T-cell (primary cell): ENCODE measurements around the gene LRCOL1. TPM values are rescaled to one million over a fixed set of nuclear protein-coding genes. Genes with fewer than 3 reads are reported as not detected.

Experiments used
- ATAC-seq, 4 experiments: fragments of 200-7000 bp in 3 of 4; fragments of 150-1000 bp in 1 of 4; cut with Tn5 transposase; replicated peaks in 1 of 4; 1 replicate in 3 of 4; 2 replicates in 1 of 4; pipeline ENCODE4 v1.10.0; 2021; ENCODE audit warnings: moderate library complexity in 3 of 4, mild to moderate bottlenecking in 2 of 4, moderate number of reproducible peaks in 1 of 4
- CTCF ChIA-PET, 2 donors: fragments of 300-600 bp; sonication (Branson Sonifier 250); formaldehyde crosslinking; loops; one replicate each; lab custom pipeline; 2022; ENCODE audit warnings: antibody characterized with exemption in 2 of 2; lab: Charles Lee
- POLR2A ChIA-PET, 2 donors: fragments of 300-600 bp; sonication (Branson Sonifier 250); formaldehyde crosslinking; loops; one replicate each; lab custom pipeline; 2022; ENCODE audit warnings: antibody characterized with exemption in 2 of 2; lab: Charles Lee
- DNase-seq, 35 experiments: peaks; one replicate each; pipeline versions ENCODE4 v3.0.0 to v3.0.0-alpha.2; 2013 to 2023
- H3K27ac ChIP-seq: one replicate; pipeline ENCODE4 v1.5.1; 2013; ENCODE audit warnings: low read length
- H3K27me3 ChIP-seq, 2 experiments: replicated peaks in 1 of 2; 1 replicate in 1 of 2; 2 replicates in 1 of 2; pipeline versions ENCODE4 v1.6.1 to v1.7.0; 2013; ENCODE audit warnings: low read length in 1 of 2, mixed read lengths in 1 of 2; ENCODE audit not compliant: control insufficient read depth in 2 of 2, insufficient read depth in 2 of 2; ENCODE audit errors: extremely low read depth in 1 of 2
- H3K36me3 ChIP-seq, 2 donors: 1 replicate in 1 of 2; 2 replicates in 1 of 2; pipeline versions ENCODE4 v1.6.1 to v1.7.0; 2013; ENCODE audit warnings: low read length in 1 of 2; ENCODE audit not compliant: control insufficient read depth in 2 of 2, insufficient read depth in 1 of 2; ENCODE audit errors: extremely low read depth in 1 of 2
- H3K4me1 ChIP-seq, 2 experiments: 1 replicate in 1 of 2; 2 replicates in 1 of 2; pipeline versions ENCODE4 v1.6.1 to v1.7.0; 2013; ENCODE audit warnings: low read length in 2 of 2, mixed read lengths in 1 of 2; ENCODE audit not compliant: insufficient read depth in 2 of 2, control insufficient read depth in 1 of 2; ENCODE audit errors: extremely low read depth in 1 of 2
- H3K4me3 ChIP-seq, 2 donors: 1 replicate in 1 of 2; 2 replicates in 1 of 2; pipeline versions ENCODE4 v1.5.1 to v1.7.0; 2013; ENCODE audit warnings: mild to moderate bottlenecking in 2 of 2, low read length in 1 of 2, moderate library complexity in 1 of 2; ENCODE audit not compliant: control insufficient read depth in 1 of 2; ENCODE audit errors: extremely low read depth in 1 of 2
- H3K9me3 ChIP-seq: 2 replicates; pipeline ENCODE4 v1.7.0; 2013
- H3K27ac Mint-ChIP-seq, 2 donors: one replicate each; pipeline ENCODE4 v1.8.0; 2020 to 2021; ENCODE audit warnings: mild to moderate bottlenecking in 2 of 2, mixed read lengths in 2 of 2
- H3K27me3 Mint-ChIP-seq, 2 donors: one replicate each; pipeline ENCODE4 v1.8.0; 2021 to 2022; ENCODE audit warnings: mixed read lengths in 2 of 2
- H3K36me3 Mint-ChIP-seq: one replicate; pipeline ENCODE4 v1.8.0; 2021; ENCODE audit warnings: mixed read lengths
- H3K4me1 Mint-ChIP-seq, 3 donors: one replicate each; pipeline ENCODE4 v1.8.0; 2020 to 2022; ENCODE audit warnings: mixed read lengths in 3 of 3, mild to moderate bottlenecking in 1 of 3
- H3K4me3 Mint-ChIP-seq, 3 donors: one replicate each; pipeline ENCODE4 v1.8.0; 2020 to 2022; ENCODE audit warnings: mild to moderate bottlenecking in 3 of 3, mixed read lengths in 3 of 3, moderate library complexity in 3 of 3
- H3K9me3 Mint-ChIP-seq, 3 donors: one replicate each; pipeline ENCODE4 v1.8.0; 2020 to 2022; ENCODE audit warnings: mixed read lengths in 3 of 3
- WGBS: methylation state at CpG from one replicate; pipeline ENCODE4 v1.1.5; 2013; ENCODE audit warnings: missing lambda C conversion rate; ENCODE audit not compliant: insufficient coverage; 5-methylcytosine and 5-hydroxymethylcytosine counted together
- total RNA-seq, 35 experiments: library from RNA in 6 of 35; stranded (reverse) in 6 of 35; fragments of 120-200 nt in 1 of 35; gene quantifications; one replicate each; pipeline versions ENCODE4 v1.2.1 to v1.2.4 and lab custom pipeline; 2013 to 2026

LRCOL1 gene
- total RNA-seq, 5 donors from 2014 or later (not counting 1 experiment from before 2014, with no cell fraction given): not detected

DNA sequence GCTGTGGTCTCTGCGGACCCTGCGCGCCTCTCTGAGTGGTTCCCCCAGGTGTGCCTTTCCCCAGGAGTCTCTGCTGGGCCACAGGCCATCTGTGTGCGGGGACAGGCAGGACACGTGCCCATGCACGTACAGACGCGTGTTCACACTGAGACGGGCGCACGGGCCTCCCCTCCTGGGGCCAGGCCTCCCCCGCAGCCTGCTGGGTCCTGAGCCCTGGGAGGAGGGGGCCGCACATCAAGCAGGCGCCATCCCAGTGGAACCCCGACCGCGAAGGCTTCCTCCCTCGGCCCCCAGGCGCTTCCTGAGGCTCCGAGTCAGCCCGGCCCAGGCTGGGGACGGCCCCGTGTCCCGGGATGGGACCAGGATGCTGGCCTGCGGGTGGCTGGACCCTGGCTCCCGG lies 39.7 kb downstream of the LRCOL1 start:
- Mint-ChIP-seq H3K27me3 (no peaks in the 10 kb centered on the region), H3K4me3 (no peak overlapping the region), H3K27ac (no peak overlapping the region), H3K4me1 (no peaks in the 10 kb centered on the region), H3K36me3 (peaks cover 3% of the 10 kb centered on the region), H3K9me3 (no peaks in the 10 kb centered on the region)
- CTCF ChIA-PET: no interaction called here
- ATAC-seq: no peak
- no peak for DNase-seq
- H3K4me1 ChIP-seq: no peaks in the 10 kb centered on the region
- no peak overlapping the region for H3K27ac ChIP-seq
- 97% methylated on average over 26 of the region's 26 CpGs for WGBS
- H3K9me3 ChIP-seq: no peaks in the 10 kb centered on the region
- peaks cover 22 to 24% of the 10 kb centered on the region in 2 donors for H3K36me3 ChIP-seq
- POLR2A ChIA-PET: no interaction called here
- H3K27me3 ChIP-seq: no peaks in the 10 kb centered on the region
- H3K4me3 ChIP-seq: no peak overlapping the region

DNA sequence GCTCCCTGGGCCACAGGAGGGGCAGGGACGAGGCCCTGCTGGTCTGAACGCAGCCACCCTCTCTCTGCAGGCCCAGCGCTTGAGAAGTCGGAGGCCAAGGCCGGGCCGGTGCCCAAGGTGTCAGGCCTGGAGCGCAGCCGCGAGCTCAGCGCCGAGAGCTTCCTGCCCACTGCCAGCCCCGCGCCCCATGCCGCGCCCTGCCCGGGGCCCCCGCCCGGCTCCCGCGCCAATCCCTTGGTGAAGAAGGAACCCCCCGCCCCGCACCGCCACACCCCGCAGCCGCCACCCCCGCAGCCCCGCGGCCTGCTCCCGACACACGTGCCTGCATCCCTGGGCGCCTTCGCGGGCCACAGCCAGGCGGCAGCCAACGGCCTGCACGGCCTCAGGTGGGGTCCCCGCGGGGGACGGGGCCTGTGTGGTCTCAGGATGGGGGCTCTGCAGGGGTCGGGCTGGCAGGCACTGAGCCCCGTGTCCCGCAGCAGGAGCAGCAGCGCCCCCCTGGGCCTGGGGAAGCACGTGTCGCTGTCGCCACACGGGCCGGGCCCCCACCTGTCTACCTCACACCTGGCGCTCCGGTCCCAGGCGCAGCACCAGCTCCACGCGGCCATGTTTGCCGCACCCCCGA lies 40.4 kb downstream of the LRCOL1 start:
- no peak for DNase-seq
- Mint-ChIP-seq H3K4me3 (no peak overlapping the region), H3K4me1 (no peaks in the 10 kb centered on the region), H3K36me3 (peaks cover 8% of the 10 kb centered on the region), H3K27me3 (no peaks in the 10 kb centered on the region), H3K9me3 (no peaks in the 10 kb centered on the region), H3K27ac (no peak overlapping the region)
- POLR2A ChIA-PET: no interaction called here
- WGBS: 97% methylated on average over 36 of the region's 55 CpGs
- Histone ChIP-seq H3K27ac (no peak overlapping the region), H3K9me3 (no peaks in the 10 kb centered on the region), H3K27me3 (no peaks in the 10 kb centered on the region), H3K36me3 (peaks cover 22 to 26% of the 10 kb centered on the region in 2 donors), H3K4me3 (no peak overlapping the region), H3K4me1 (no peaks in the 10 kb centered on the region)
- no peak for ATAC-seq
- CTCF ChIA-PET: no interaction called here

DNA sequence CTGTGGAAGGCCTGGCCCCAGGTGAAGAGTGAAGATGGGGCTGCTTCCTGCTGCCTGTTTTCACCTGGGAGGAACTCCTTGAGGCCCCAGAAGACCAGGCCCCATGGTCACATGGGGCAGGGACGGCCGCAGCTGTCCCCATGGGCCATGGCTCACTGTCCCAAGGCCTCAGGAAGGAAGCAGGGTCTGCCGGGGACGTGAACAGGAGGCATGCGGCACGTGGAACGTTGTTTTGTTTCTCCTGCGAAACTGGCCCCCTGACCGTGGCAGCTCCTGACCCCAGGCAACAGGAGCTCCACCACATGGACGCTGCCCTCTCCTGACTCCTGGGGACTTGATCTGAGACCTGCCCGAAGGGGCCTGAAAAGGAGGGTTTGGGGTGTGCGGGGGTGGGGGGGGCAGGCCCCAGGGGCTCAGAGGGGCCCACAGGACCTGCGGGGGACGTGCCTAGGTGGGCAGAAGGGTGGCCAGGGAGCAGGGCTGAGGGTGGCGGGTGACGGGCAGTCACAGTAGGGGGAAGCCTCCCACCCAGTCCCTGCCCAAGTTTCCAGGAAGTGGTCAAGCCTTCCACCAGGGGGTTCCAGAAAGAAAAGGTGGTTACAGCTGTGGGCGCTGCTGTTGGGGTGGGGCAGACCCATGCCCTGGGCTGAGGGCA lies 41.4 kb downstream of the LRCOL1 start:
- Mint-ChIP-seq H3K36me3 (peaks cover 9% of the 10 kb centered on the region), H3K27me3 (no peaks in the 10 kb centered on the region), H3K4me3 (no peak overlapping the region), H3K4me1 (no peaks in the 10 kb centered on the region), H3K9me3 (no peaks in the 10 kb centered on the region), H3K27ac (no peak overlapping the region)
- H3K27ac ChIP-seq: no peak overlapping the region
- WGBS: 87% methylated on average over 9 of the region's 17 CpGs
- no peaks in the 10 kb centered on the region for H3K9me3 ChIP-seq
- no peaks in the 10 kb centered on the region for H3K27me3 ChIP-seq
- ChIA-PET POLR2A (no interaction called here), CTCF (no interaction called here)
- DNase-seq (no peak), ATAC-seq (no peak)
- H3K4me1 ChIP-seq: no peaks in the 10 kb centered on the region
- H3K4me3 ChIP-seq: no peak overlapping the region
- H3K36me3 ChIP-seq: peaks cover 17 to 21% of the 10 kb centered on the region in 2 donors

DNA sequence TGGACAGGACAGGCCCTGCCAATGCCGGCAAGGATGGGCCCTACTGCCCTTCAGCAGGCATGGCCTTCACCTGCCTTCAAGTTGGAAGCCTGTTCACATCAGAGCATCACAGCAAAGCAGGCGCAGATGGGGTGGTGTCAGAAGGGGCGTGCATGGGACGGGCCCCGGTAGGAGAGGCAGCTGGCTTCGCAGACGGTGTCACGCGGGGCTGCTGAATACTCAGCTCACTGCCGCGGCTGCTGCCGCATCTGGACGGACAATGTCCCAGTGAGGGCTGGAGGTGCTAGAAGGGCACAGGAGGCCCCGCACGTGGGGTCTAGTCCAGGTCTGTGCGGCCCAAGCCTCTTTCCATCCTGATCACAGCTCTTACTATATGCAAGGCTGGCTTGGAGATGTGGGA lies 42.1 kb downstream of the LRCOL1 start:
- Histone ChIP-seq H3K27ac (no peak overlapping the region), H3K9me3 (no peaks in the 10 kb centered on the region), H3K4me3 (no peak overlapping the region), H3K27me3 (no peaks in the 10 kb centered on the region), H3K36me3 (peaks cover 13 to 18% of the 10 kb centered on the region in 2 donors), H3K4me1 (no peaks in the 10 kb centered on the region)
- Mint-ChIP-seq H3K36me3 (peaks cover 12% of the 10 kb centered on the region), H3K27me3 (no peaks in the 10 kb centered on the region), H3K4me3 (no peak overlapping the region), H3K9me3 (no peaks in the 10 kb centered on the region), H3K27ac (no peak overlapping the region), H3K4me1 (peaks cover 0 to 2% (median 0%) of the 10 kb centered on the region in 3 donors)
- WGBS: 95% methylated on average over 12 of the region's 16 CpGs
- POLR2A ChIA-PET: no interaction called here
- CTCF ChIA-PET: interaction anchor here in 1 of 2 donors (0.6 kb wide), 1 partner anchor 31 kb away, joined by 3 read pairs; no protein-coding TSS in a partner anchor
- ATAC-seq (peak in 1 of 4 experiments; percentile 10), DNase-seq (no peak)

DNA sequence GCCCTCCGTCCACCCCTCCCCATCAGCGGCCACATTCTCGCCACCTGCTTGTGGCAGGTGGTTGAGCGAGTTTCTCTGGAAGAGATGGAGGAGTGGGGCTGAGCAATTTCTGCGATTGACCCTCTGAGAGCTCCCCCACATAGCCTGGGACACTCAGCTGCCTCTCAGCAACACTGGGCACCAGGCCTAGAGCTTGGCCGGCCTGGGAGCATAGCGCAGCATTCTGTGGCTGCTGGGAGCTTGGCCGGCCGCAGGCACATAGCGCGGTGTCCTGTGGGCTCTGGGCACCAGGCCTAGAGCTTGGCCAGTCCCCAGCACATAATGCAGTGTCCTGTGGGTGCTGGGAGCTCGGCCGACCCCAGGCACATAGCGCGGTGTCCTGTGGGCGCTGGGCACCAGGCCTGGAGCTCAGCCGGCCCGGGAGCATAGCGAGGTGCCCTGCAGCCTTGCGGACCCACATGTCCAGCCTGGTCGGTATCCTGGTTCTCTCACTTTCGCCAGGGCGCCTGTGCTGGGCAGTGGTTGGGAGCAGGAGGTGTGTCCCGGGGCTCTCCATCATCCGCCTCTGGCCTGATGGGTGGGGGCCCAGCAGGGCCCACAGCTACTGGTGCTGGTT lies 43.8 kb downstream of the LRCOL1 start:
- CTCF ChIA-PET: no interaction called here
- ATAC-seq (no peak), DNase-seq (no peak)
- Histone ChIP-seq H3K36me3 (peaks cover 9 to 12% of the 10 kb centered on the region in 2 donors), H3K4me1 (no peaks in the 10 kb centered on the region), H3K9me3 (no peaks in the 10 kb centered on the region), H3K27ac (no peak overlapping the region), H3K27me3 (no peaks in the 10 kb centered on the region), H3K4me3 (no peak overlapping the region)
- WGBS: 96% methylated on average over 21 of the region's 25 CpGs
- H3K9me3 Mint-ChIP-seq: no peaks in the 10 kb centered on the region
- no peaks in the 10 kb centered on the region for H3K27me3 Mint-ChIP-seq
- H3K4me3 Mint-ChIP-seq: no peak overlapping the region
- peaks cover 12% of the 10 kb centered on the region for H3K36me3 Mint-ChIP-seq
- H3K27ac Mint-ChIP-seq: no peak overlapping the region
- POLR2A ChIA-PET: no interaction called here
- peaks cover 0 to 2% (median 0%) of the 10 kb centered on the region in 3 donors for H3K4me1 Mint-ChIP-seq

DNA sequence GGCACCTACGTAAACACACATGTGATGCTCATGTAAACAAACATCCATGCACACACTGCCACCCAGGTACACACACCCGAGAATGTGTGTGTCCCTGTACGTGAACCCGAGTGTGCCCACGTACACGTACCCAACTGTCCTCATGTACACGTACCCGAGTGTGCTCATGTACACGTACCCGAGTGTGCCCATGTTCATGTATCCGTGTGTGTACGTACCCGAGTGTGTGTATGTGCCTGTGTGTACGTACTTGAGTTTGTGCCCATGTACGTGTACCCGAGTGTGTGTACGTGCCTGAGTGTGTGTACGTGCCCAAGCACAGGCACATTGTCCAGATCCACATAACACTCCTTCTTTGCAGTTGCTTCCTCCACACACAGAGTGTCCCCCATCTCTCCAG lies 45.0 kb downstream of the LRCOL1 start:
- CTCF ChIA-PET: no interaction called here
- Mint-ChIP-seq H3K4me3 (no peak overlapping the region), H3K9me3 (no peaks in the 10 kb centered on the region), H3K27ac (no peak overlapping the region), H3K36me3 (peaks cover 12% of the 10 kb centered on the region), H3K4me1 (peaks cover 0 to 7% (median 2%) of the 10 kb centered on the region in 3 donors), H3K27me3 (no peaks in the 10 kb centered on the region)
- H3K9me3 ChIP-seq: no peaks in the 10 kb centered on the region
- DNase-seq (no peak), ATAC-seq (no peak)
- POLR2A ChIA-PET: no interaction called here
- H3K4me3 ChIP-seq: no peak overlapping the region
- H3K4me1 ChIP-seq: peaks cover 5 to 12% of the 10 kb centered on the region in 2 experiments
- 100% methylated on average over 7 of the region's 18 CpGs for WGBS
- H3K36me3 ChIP-seq: peaks cover 5 to 12% of the 10 kb centered on the region in 2 donors
- peaks cover 0 to 7% of the 10 kb centered on the region in 2 experiments for H3K27me3 ChIP-seq
- no peak overlapping the region for H3K27ac ChIP-seq
